Stimulated activated naive B cell treated with anti-CD40 and anti-IgM and Interleukin-4, amounts not matched to agents 10 μg/mL and 1 μg/mL and 100 μg/mL, for 72 hours (primary cell): ENCODE results near the gene LMTK3.

ENCODE experiments used
- ATAC-seq, 2 donors: fragments of 150-1000 bp; cut with Tn5 transposase; replicated peaks; 2 replicates each; pipeline ENCODE4 v1.10.0; 2021; ENCODE audit warnings: moderate library complexity in 1 of 2
- DNase-seq: peaks from one replicate; pipeline ENCODE4 v3.0.0; 2021
- H3K27ac Mint-ChIP-seq: one replicate; pipeline ENCODE4 v1.8.0; 2022; ENCODE audit warnings: mild to moderate bottlenecking, mixed read lengths
- H3K27me3 Mint-ChIP-seq, 2 donors: one replicate each; pipeline ENCODE4 v1.8.0; 2022; ENCODE audit warnings: mixed read lengths in 2 of 2
- H3K36me3 Mint-ChIP-seq, 2 donors: one replicate each; pipeline ENCODE4 v1.8.0; 2022; ENCODE audit warnings: mixed read lengths in 2 of 2, mild to moderate bottlenecking in 1 of 2
- H3K4me1 Mint-ChIP-seq, 2 donors: one replicate each; pipeline ENCODE4 v1.8.0; 2022; ENCODE audit warnings: mixed read lengths in 2 of 2, mild to moderate bottlenecking in 1 of 2
- H3K4me3 Mint-ChIP-seq, 2 donors: one replicate each; pipeline ENCODE4 v1.8.0; 2022; ENCODE audit warnings: mild to moderate bottlenecking in 2 of 2, mixed read lengths in 2 of 2, moderate library complexity in 1 of 2
- H3K9me3 Mint-ChIP-seq, 2 donors: one replicate each; pipeline ENCODE4 v1.8.0; 2022; ENCODE audit warnings: mixed read lengths in 2 of 2, mild to moderate bottlenecking in 1 of 2

LMTK3 gene

GRCh38 chr19:48468772-48469288 is 42.8 kb downstream of the LMTK3 start:
- DNase-seq (peak; percentile 100), ATAC-seq (peak; percentile 92)
- Mint-ChIP-seq H3K27me3 (no peaks in the 10 kb centered on the region), H3K4me1 (peaks cover 12 to 39% of the 10 kb centered on the region in 2 donors), H3K27ac (peak overlapping the region; percentile 93), H3K9me3 (no peaks in the 10 kb centered on the region), H3K4me3 (peak overlapping the region; percentile 83 to 89), H3K36me3 (peaks cover 28 to 37% of the 10 kb centered on the region in 2 donors)

- Mint-ChIP-seq H3K27me3 (no peaks in the 10 kb centered on the region), H3K27ac (no peak overlapping the region)
Measured at GRCh38 chr19:48466561-48467325, 44.9 kb downstream of the LMTK3 start.

GRCh38 chr19:48465215-48465614 is 46.4 kb downstream of the LMTK3 start:
- Mint-ChIP-seq H3K4me1 (peaks cover 8 to 18% of the 10 kb centered on the region in 2 donors), H3K27ac (no peak overlapping the region), H3K27me3 (no peaks in the 10 kb centered on the region), H3K9me3 (peaks cover 0 to 1% of the 10 kb centered on the region in 2 donors), H3K36me3 (peaks cover 18 to 32% of the 10 kb centered on the region in 2 donors), H3K4me3 (no peak overlapping the region)
- ATAC-seq (no peak), DNase-seq (no peak)

More at GRCh38 chr19:48466561-48467325, 44.9 kb downstream of the LMTK3 start:
- peaks cover 0 to 1% of the 10 kb centered on the region in 2 donors for H3K9me3 Mint-ChIP-seq
- H3K4me1 Mint-ChIP-seq = peaks cover 11 to 29% of the 10 kb centered on the region in 2 donors
- ATAC-seq = no peak
- no peak overlapping the region for H3K4me3 Mint-ChIP-seq
- no peak for DNase-seq
- H3K36me3 Mint-ChIP-seq = peaks cover 22 to 34% of the 10 kb centered on the region in 2 donors

- peak; percentile 50 to 62 for ATAC-seq
- H3K9me3 Mint-ChIP-seq = peaks cover 0 to 1% of the 10 kb centered on the region in 2 donors
Measured at GRCh38 chr19:48461982-48462655, 49.5 kb downstream of the LMTK3 start.

GRCh38 chr19:48461651-48461981 is 50.0 kb downstream of the LMTK3 start:
- no peak for ATAC-seq
- no peak for DNase-seq
- H3K4me3 Mint-ChIP-seq = no peak overlapping the region
- peaks cover 0 to 1% of the 10 kb centered on the region in 2 donors for H3K9me3 Mint-ChIP-seq
- peaks cover 0 to 2% of the 10 kb centered on the region in 2 donors for H3K4me1 Mint-ChIP-seq
- H3K27ac Mint-ChIP-seq = no peak overlapping the region
- no peaks in the 10 kb centered on the region for H3K27me3 Mint-ChIP-seq
- peaks cover 27 to 51% of the 10 kb centered on the region in 2 donors for H3K36me3 Mint-ChIP-seq

More at GRCh38 chr19:48461982-48462655, 49.5 kb downstream of the LMTK3 start:
- no peak overlapping the region for H3K27ac Mint-ChIP-seq
- DNase-seq = no peak
- peaks cover 0 to 2% of the 10 kb centered on the region in 2 donors for H3K4me1 Mint-ChIP-seq
- H3K27me3 Mint-ChIP-seq = no peaks in the 10 kb centered on the region
- H3K36me3 Mint-ChIP-seq = peaks cover 24 to 48% of the 10 kb centered on the region in 2 donors
- H3K4me3 Mint-ChIP-seq = no peak overlapping the region

GRCh38 chr19:48458016-48458415 is 53.6 kb downstream of the LMTK3 start:
- Mint-ChIP-seq H3K27ac (no peak overlapping the region), H3K4me1 (peaks cover 12 to 23% of the 10 kb centered on the region in 2 donors), H3K9me3 (peaks cover 0 to 1% of the 10 kb centered on the region in 2 donors), H3K36me3 (peaks cover 30 to 58% of the 10 kb centered on the region in 2 donors), H3K27me3 (no peaks in the 10 kb centered on the region), H3K4me3 (no peak overlapping the region)
- no peak for DNase-seq
- ATAC-seq = no peak

- no peak overlapping the region for H3K4me3 Mint-ChIP-seq
- H3K27ac Mint-ChIP-seq = no peak overlapping the region
- H3K27me3 Mint-ChIP-seq = no peaks in the 10 kb centered on the region
- ATAC-seq = no peak
- DNase-seq = no peak
- H3K36me3 Mint-ChIP-seq = peaks cover 27 to 59% of the 10 kb centered on the region in 2 donors
- peaks cover 10 to 28% of the 10 kb centered on the region in 2 donors for H3K4me1 Mint-ChIP-seq
- no peaks in the 10 kb centered on the region for H3K9me3 Mint-ChIP-seq
Measured at GRCh38 chr19:48456864-48457263, 54.8 kb downstream of the LMTK3 start.

- H3K27me3 Mint-ChIP-seq = no peaks in the 10 kb centered on the region
- H3K27ac Mint-ChIP-seq = peak overlapping the region; percentile 62
- peaks cover 35 to 62% of the 10 kb centered on the region in 2 donors for H3K36me3 Mint-ChIP-seq
- no peaks in the 10 kb centered on the region for H3K9me3 Mint-ChIP-seq
- H3K4me1 Mint-ChIP-seq = peaks cover 10 to 34% of the 10 kb centered on the region in 2 donors
- DNase-seq = no peak
- no peak overlapping the region for H3K4me3 Mint-ChIP-seq
- ATAC-seq = peak in 1 of 2 donors; percentile 21
Measured at GRCh38 chr19:48455908-48456562, 55.6 kb downstream of the LMTK3 start.

- H3K4me3 Mint-ChIP-seq = no peak within 1 kb of the TSS
- peaks cover 35 to 64% of the 10 kb centered on the region in 2 donors for H3K36me3 Mint-ChIP-seq
Measured at GRCh38 chr19:48455171-48455907, 56.3 kb downstream of the LMTK3 start, which contains the start of gene KCNJ14. KCNJ14 (plus strand) TSS chr19:48455574; CDS start chr19:48461725, 6,151 bp downstream.

GRCh38 chr19:48454150-48454730 is 57.4 kb downstream of the LMTK3 start:
- ATAC-seq = no peak
- peaks cover 39 to 66% of the 10 kb centered on the region in 2 donors for H3K36me3 Mint-ChIP-seq
- H3K4me1 Mint-ChIP-seq = peaks cover 10 to 37% of the 10 kb centered on the region in 2 donors
- H3K27me3 Mint-ChIP-seq = no peaks in the 10 kb centered on the region
- H3K4me3 Mint-ChIP-seq = no peak overlapping the region
- no peak for DNase-seq
- peak overlapping the region; percentile 31 for H3K27ac Mint-ChIP-seq
- no peaks in the 10 kb centered on the region for H3K9me3 Mint-ChIP-seq

More at GRCh38 chr19:48455171-48455907, 56.3 kb downstream of the LMTK3 start, which contains the start of gene KCNJ14:
- ATAC-seq = no peak
- peaks cover 10 to 34% of the 10 kb centered on the region in 2 donors for H3K4me1 Mint-ChIP-seq
- peak within 1 kb of the TSS; percentile 62 for H3K27ac Mint-ChIP-seq
- no peaks in the 10 kb centered on the region for H3K27me3 Mint-ChIP-seq
- no peak for DNase-seq
- H3K9me3 Mint-ChIP-seq = no peaks in the 10 kb centered on the region

GRCh38 chr19:48452289-48453190 is 59.1 kb downstream of the LMTK3 start:
- no peak for DNase-seq
- ATAC-seq = no peak
- Mint-ChIP-seq H3K36me3 (peaks cover 44 to 68% of the 10 kb centered on the region in 2 donors), H3K4me3 (no peak overlapping the region), H3K27me3 (no peaks in the 10 kb centered on the region), H3K27ac (no peak overlapping the region), H3K9me3 (no peaks in the 10 kb centered on the region), H3K4me1 (peaks cover 19 to 48% of the 10 kb centered on the region in 2 donors)

- Mint-ChIP-seq H3K4me1 (peaks cover 19 to 55% of the 10 kb centered on the region in 2 donors), H3K4me3 (no peak overlapping the region), H3K36me3 (peaks cover 38 to 63% of the 10 kb centered on the region in 2 donors), H3K27me3 (no peaks in the 10 kb centered on the region), H3K27ac (no peak overlapping the region), H3K9me3 (no peaks in the 10 kb centered on the region)
- DNase-seq (no peak), ATAC-seq (no peak)
Measured at GRCh38 chr19:48451624-48452023, 60.0 kb downstream of the LMTK3 start.
